IPS-20b (cell line): ENCODE measurements around the gene PHACTR3.

Source experiments
- H3K27ac ChIP-seq: one replicate; pipeline ENCODE4 v1.5.1; 2013; ENCODE audit warnings: low read length
- H3K27me3 ChIP-seq: 2 replicates; pipeline ENCODE4 v1.6.1; 2013; ENCODE audit warnings: mild to moderate bottlenecking, low read length, inconsistent platforms; ENCODE audit not compliant: insufficient read depth
- H3K36me3 ChIP-seq: 2 replicates; pipeline ENCODE4 v1.6.1; 2013; ENCODE audit warnings: low read depth, mild to moderate bottlenecking, inconsistent platforms, low read length, moderate library complexity; ENCODE audit not compliant: insufficient read depth
- H3K4me1 ChIP-seq: 2 replicates; pipeline ENCODE4 v1.6.1; 2013; ENCODE audit warnings: mild to moderate bottlenecking, control low read depth, inconsistent platforms, low read length, moderate library complexity; ENCODE audit not compliant: insufficient read depth
- H3K4me3 ChIP-seq: 2 replicates; pipeline ENCODE4 v1.5.1; 2013; ENCODE audit warnings: mild to moderate bottlenecking, low read length, inconsistent platforms
- H3K9ac ChIP-seq: 2 replicates; pipeline ENCODE4 v1.6.1; 2013; ENCODE audit warnings: low read depth, mild to moderate bottlenecking, inconsistent platforms, low read length, moderate library complexity
- H3K9me3 ChIP-seq: 2 replicates; pipeline ENCODE4 v1.6.1; 2013; ENCODE audit warnings: mild to moderate bottlenecking, low read depth, low read length, inconsistent platforms; ENCODE audit not compliant: insufficient read depth

Gene PHACTR3

GRCh38 chr20:59745716-59746115 lies 141.4 kb downstream of the PHACTR3 start:
- Histone ChIP-seq H3K4me1 (no peaks in the 10 kb centered on the region), H3K9me3 (no peaks in the 10 kb centered on the region), H3K4me3 (no peak overlapping the region), H3K27me3 (peaks cover 28% of the 10 kb centered on the region), H3K36me3 (no peaks in the 10 kb centered on the region), H3K27ac (no peak overlapping the region), H3K9ac (no peak overlapping the region)

GRCh38 chr20:59746155-59746554 lies 141.8 kb downstream of the PHACTR3 start:
- H3K27ac ChIP-seq = no peak overlapping the region
- no peaks in the 10 kb centered on the region for H3K9me3 ChIP-seq
- no peak overlapping the region for H3K4me3 ChIP-seq
- no peak overlapping the region for H3K9ac ChIP-seq
- H3K27me3 ChIP-seq = peaks cover 31% of the 10 kb centered on the region
- no peaks in the 10 kb centered on the region for H3K36me3 ChIP-seq
- no peaks in the 10 kb centered on the region for H3K4me1 ChIP-seq

- Histone ChIP-seq H3K4me3 (no peak overlapping the region), H3K27me3 (peaks cover 37% of the 10 kb centered on the region), H3K9ac (no peak overlapping the region), H3K27ac (no peak overlapping the region), H3K4me1 (no peaks in the 10 kb centered on the region), H3K36me3 (no peaks in the 10 kb centered on the region), H3K9me3 (no peaks in the 10 kb centered on the region)
Observed at GRCh38 chr20:59747671-59748515, 143.6 kb downstream of the PHACTR3 start.

- H3K27me3 ChIP-seq = peaks cover 43% of the 10 kb centered on the region
Observed at GRCh38 chr20:59748619-59749191, 144.4 kb downstream of the PHACTR3 start.

GRCh38 chr20:59749301-59749700 lies 145.0 kb downstream of the PHACTR3 start:
- H3K27me3 ChIP-seq = peaks cover 48% of the 10 kb centered on the region
- H3K9ac ChIP-seq = no peak overlapping the region
- H3K9me3 ChIP-seq = no peaks in the 10 kb centered on the region
- H3K4me1 ChIP-seq = no peaks in the 10 kb centered on the region
- H3K27ac ChIP-seq = no peak overlapping the region
- H3K4me3 ChIP-seq = no peak overlapping the region
- H3K36me3 ChIP-seq = no peaks in the 10 kb centered on the region

More at GRCh38 chr20:59748619-59749191, 144.4 kb downstream of the PHACTR3 start:
- H3K4me1 ChIP-seq = no peaks in the 10 kb centered on the region
- no peaks in the 10 kb centered on the region for H3K9me3 ChIP-seq
- H3K9ac ChIP-seq = no peak overlapping the region
- no peak overlapping the region for H3K27ac ChIP-seq
- no peaks in the 10 kb centered on the region for H3K36me3 ChIP-seq
- no peak overlapping the region for H3K4me3 ChIP-seq

- H3K9ac ChIP-seq = no peak overlapping the region
Observed at GRCh38 chr20:59750209-59750840, 146.0 kb downstream of the PHACTR3 start.

DNA sequence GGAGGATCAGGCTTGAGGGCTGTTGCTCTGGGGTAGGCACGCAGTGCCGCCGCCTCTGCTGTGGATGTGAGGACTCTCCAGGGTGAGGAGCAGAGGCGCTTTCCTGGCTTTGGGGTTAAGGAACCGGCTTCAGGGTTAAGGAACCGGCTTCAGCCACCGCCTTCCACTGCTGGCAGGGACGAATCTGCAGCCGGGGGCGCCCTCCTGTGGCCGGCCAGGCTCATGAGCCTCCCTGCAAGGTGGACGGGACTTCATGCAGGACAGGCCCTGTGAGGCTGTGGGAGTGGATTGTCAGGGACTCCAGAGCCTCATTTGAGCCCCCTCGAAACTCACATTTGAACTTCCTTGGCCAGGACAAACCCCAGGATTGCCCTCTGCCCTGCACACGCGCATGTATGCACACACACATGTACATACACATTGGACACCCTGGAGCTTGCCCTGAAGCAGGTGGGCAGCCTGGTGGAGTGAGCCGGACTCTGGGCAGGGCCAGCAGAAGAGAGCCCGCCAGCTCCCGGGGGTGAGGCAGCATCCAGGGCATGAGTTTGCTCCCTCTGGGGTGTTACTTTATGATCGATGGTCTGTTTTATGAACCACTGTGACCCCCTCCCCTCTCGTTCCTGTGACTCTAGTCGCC lies 146.9 kb downstream of the PHACTR3 start:
- no peaks in the 10 kb centered on the region for H3K4me1 ChIP-seq
- H3K36me3 ChIP-seq = no peaks in the 10 kb centered on the region
- H3K9me3 ChIP-seq = no peaks in the 10 kb centered on the region
- H3K27ac ChIP-seq = no peak overlapping the region
- peaks cover 52% of the 10 kb centered on the region for H3K27me3 ChIP-seq
- H3K9ac ChIP-seq = no peak overlapping the region
- no peak overlapping the region for H3K4me3 ChIP-seq

More at GRCh38 chr20:59750209-59750840, 146.0 kb downstream of the PHACTR3 start:
- Histone ChIP-seq H3K27me3 (peaks cover 52% of the 10 kb centered on the region), H3K36me3 (no peaks in the 10 kb centered on the region), H3K4me1 (no peaks in the 10 kb centered on the region), H3K27ac (no peak overlapping the region), H3K9me3 (no peaks in the 10 kb centered on the region), H3K4me3 (no peak overlapping the region)

- H3K27ac ChIP-seq = no peak overlapping the region
- H3K4me3 ChIP-seq = no peak overlapping the region
- peaks cover 49% of the 10 kb centered on the region for H3K27me3 ChIP-seq
- no peaks in the 10 kb centered on the region for H3K4me1 ChIP-seq
- no peaks in the 10 kb centered on the region for H3K36me3 ChIP-seq
- no peak overlapping the region for H3K9ac ChIP-seq
- no peaks in the 10 kb centered on the region for H3K9me3 ChIP-seq
Observed at GRCh38 chr20:59752101-59752586, 147.8 kb downstream of the PHACTR3 start.

- Histone ChIP-seq H3K9me3 (no peaks in the 10 kb centered on the region), H3K27me3 (peaks cover 42% of the 10 kb centered on the region), H3K9ac (no peak overlapping the region), H3K4me3 (no peak overlapping the region), H3K4me1 (no peaks in the 10 kb centered on the region), H3K27ac (no peak overlapping the region), H3K36me3 (no peaks in the 10 kb centered on the region)
Observed at GRCh38 chr20:59752704-59753460, 148.5 kb downstream of the PHACTR3 start.

- H3K27me3 ChIP-seq = peaks cover 37% of the 10 kb centered on the region
- no peak overlapping the region for H3K4me3 ChIP-seq
- H3K9me3 ChIP-seq = no peaks in the 10 kb centered on the region
- no peak overlapping the region for H3K9ac ChIP-seq
- H3K4me1 ChIP-seq = no peaks in the 10 kb centered on the region
- no peak overlapping the region for H3K27ac ChIP-seq
- H3K36me3 ChIP-seq = no peaks in the 10 kb centered on the region
Observed at GRCh38 chr20:59753836-59754235, 149.5 kb downstream of the PHACTR3 start.

DNA sequence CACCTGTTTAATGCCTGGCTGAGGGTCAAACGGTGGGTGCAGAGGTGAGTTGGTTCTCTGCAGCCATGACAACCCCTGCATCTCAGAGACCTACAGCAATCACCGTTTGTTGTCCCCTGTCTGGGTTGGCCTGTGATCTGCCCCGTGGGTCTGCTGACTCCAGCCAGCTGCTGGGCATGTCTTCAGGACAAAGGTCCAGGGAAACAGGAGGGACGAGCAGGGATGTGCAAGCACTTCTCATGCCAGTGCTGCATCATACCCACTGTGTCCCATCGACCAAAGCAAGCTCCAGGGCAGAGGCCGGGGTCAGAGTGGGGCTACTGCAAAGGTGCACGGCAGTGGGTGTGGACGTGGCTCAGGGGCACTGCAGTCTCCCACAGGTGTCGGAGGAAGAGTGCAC lies 150.2 kb downstream of the PHACTR3 start:
- Histone ChIP-seq H3K9ac (no peak overlapping the region), H3K4me1 (no peaks in the 10 kb centered on the region), H3K36me3 (no peaks in the 10 kb centered on the region), H3K27ac (no peak overlapping the region), H3K27me3 (peaks cover 45% of the 10 kb centered on the region), H3K9me3 (no peaks in the 10 kb centered on the region), H3K4me3 (no peak overlapping the region)
